HG03097 (cell line): Measurements from ENCODE around the gene GMPPA.
A peak's percentile ranks its signal among the peaks of the same experiment; 100 is the strongest.

ENCODE experiments used
- ATAC-seq: cut with Tn5 transposase; IDR thresholded peaks from one replicate; pipeline ENCODE4 v1.9.1; 2021; ENCODE audit not compliant: unreplicated experiment, low FRiP score

GMPPA gene

GRCh38 chr2:219515874-219516629 lies 17.4 kb downstream of the GMPPA start:
- no peak for ATAC-seq

- no peak for ATAC-seq
Observed at GRCh38 chr2:219516888-219517287, 18.2 kb downstream of the GMPPA start.

GRCh38 chr2:219517954-219518778 lies 19.5 kb downstream of the GMPPA start:
- ATAC-seq, result no peak

DNA sequence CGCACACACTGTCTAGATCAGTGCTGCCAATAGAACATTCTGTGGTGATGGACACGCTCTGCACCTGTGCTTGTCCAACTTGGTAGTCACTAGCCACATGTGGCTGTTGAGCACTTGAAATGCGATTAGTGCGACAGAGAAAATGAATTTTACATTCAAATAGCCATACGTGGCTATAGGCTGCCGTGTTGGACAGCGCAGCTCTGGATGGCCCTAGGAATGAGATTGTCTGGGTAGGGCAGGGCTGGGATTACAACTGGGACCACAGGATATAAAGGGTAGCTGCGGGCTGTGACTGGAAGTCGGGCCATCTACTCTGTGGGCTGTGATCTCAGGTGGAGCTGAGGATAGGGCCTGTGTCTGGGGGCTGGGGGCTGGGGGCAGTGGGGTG lies 20.8 kb downstream of the GMPPA start:
- no peak for ATAC-seq

GRCh38 chr2:219520079-219520478 lies 21.4 kb downstream of the GMPPA start:
- no peak for ATAC-seq

DNA sequence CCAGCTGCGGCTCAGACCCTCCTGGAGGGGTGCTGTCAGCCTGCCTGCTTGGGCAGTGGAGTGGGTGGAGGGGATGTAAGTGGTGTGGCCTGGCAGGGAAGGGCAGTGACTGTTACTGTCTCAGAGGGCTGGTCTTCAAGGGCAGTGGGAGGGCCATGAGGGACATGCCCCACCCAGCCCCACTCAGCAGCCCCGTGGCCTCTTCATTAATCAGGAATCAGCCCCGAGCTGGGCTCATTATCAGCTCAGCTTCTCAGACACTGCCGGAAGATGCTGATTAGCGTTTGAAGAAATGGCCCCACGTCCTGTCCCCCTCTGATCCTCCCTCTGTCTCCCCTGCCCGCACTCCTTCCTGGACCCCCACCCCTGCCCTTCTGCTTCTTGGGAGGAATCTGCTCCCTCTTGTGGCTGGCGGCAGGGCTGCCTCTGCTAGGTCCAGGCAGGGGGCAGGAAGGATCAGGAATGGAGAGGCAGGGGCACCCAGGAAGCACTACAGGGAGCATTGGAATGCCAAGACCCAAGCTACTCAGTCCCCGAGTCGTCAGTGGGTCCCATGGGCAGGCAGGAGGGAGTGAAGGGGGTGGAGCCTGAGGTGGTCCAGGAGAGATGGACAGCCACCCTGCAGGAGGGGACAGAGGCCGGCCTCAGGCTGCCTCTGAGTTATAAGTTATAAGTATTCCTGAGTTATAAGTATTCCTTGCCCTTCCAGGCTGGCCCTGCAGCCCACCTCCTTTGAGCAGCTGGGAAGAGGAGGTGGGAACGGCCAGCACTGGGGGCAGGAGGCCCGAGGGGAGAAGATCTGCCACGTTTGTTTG lies 22.6 kb downstream of the GMPPA start:
- no peak for ATAC-seq

DNA sequence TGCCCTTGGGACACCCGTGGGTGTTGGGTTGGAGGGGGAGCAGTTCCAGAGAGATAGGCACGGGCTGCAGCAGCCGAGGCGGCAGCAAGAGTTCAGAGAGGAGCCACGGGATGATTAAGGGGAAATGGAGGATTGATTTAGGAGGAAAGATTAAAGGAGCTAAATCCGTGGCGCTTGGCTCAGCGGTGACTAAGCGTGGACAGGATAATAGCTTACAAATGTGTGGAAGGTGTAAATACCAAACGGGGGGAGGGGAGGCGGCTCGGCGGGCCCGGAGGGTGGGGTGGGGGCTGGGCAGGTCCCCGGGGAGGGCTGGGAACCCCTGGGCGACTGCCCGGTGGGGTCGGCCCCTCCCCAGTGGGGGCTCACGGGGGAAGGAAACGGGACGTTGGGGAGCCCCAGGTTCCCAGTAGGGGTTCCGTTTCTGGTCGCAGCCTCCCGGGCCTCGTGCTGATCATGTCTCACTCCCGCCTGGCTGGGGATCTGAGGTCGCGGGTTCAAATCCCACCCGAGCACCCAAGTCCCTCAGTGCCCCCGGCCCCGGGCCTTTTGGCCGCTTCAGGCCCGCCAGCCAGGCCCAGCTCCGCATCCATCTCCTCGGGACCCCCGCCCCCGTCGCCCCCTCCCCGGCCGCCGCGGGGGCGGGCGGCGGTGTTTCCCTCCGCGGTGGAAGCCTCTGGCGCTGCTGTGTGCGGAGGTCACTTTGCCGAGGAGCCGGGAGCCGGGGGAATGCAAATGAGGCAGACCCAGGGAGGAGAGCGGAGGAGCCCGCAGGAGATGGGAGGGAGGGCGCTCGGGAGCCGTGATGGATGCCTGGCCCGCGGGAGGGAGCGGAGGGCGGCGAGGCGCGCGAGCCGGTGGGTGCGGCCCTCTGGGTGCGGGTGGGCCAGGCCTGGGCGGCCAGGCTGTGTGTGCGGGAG lies 23.7 kb downstream of the GMPPA start:
- ATAC-seq, result no peak

DNA sequence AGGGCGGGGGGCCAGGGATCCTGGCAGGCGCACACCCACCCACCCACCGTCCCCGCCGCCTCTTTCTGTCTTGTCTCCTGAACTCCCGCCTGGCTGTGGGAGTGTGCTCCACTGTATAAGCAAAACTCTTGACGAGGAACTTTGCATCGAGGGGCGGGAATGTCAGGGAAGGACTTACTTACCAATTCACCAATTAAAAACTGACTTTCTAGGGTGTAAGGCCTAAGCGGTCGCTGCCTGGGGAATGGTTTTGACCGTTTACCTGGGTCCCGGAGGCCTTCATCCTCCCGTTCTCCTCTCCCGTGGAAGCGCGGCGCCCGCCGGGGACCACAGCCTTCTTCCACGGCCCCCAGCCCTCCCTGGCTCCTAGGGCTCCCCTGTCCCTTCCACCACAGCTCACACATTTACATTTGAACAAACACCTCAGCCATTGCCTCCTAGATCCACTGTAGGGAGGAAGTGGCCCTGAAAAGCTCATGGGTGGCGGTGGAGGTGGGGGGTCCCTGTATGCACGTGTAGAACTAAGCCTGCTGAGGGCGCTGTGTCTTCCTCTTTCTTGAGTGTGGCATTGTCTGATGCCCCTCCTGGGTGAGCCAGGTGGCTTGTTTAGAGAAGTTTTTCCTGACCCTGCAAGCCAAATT lies 24.5 kb downstream of the GMPPA start:
- no peak for ATAC-seq

DNA sequence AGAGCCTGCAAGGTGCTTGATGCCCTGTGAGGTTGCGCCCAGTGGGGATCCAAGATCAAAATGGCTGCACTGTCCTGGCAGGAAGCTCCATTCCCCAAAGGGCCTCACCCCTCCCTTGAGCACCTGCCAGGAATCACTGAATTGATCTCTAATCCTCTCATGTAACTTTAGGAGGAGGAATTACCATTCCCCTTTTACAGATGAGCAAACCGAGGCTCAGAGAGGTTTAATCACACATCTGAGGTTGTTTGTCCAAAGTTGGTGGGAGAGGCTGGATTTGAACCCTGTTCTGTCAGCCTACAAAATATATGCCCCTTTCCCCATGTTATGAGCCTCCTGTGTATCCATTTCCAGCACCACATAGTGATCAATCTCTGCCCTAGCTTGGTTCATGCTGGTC lies 26.1 kb downstream of the GMPPA start:
- ATAC-seq, result no peak

GRCh38 chr2:219525533-219526232 lies 27.0 kb downstream of the GMPPA start:
- ATAC-seq, result no peak

GRCh38 chr2:219526320-219527075 lies 27.8 kb downstream of the GMPPA start:
- ATAC-seq, result no peak

GRCh38 chr2:219527076-219527394 lies 28.3 kb downstream of the GMPPA start:
- no peak for ATAC-seq

- no peak for ATAC-seq
Observed at GRCh38 chr2:219527472-219527871, 28.8 kb downstream of the GMPPA start.

- ATAC-seq, result peak; percentile 75
Observed at GRCh38 chr2:219530048-219530963, 31.6 kb downstream of the GMPPA start.

- ATAC-seq, result no peak
Observed at GRCh38 chr2:219531639-219532377, 33.1 kb downstream of the GMPPA start.

- ATAC-seq, result no peak
Observed at GRCh38 chr2:219532378-219532649, 33.6 kb downstream of the GMPPA start.
